Stomach (tissue), 9 donors: ENCODE results near the gene FYN. TPM values are rescaled to one million over a fixed set of nuclear protein-coding genes. Genes with fewer than 3 reads are reported as not detected.

ENCODE experiments used
- DNase-seq, 2 donors: peaks; one replicate each; pipeline versions ENCODE4 v3.0.0 to v3.0.0-alpha.2; 2013 to 2019
- H3K27ac ChIP-seq, 5 donors: fragments of 200-600 bp in 4 of 5; sonication (generic) in 4 of 5; one replicate each; pipeline ENCODE4 v1.5.1; 2013 to 2019; ENCODE audit warnings: mild to moderate bottlenecking in 1 of 5, moderate library complexity in 1 of 5
- H3K27me3 ChIP-seq, 3 donors: fragments of 200-600 bp; sonication (generic); one replicate each; pipeline ENCODE4 v1.5.1; 2017 to 2019; ENCODE audit warnings: mixed run types in 1 of 3
- H3K36me3 ChIP-seq, 4 donors: fragments of 200-600 bp; sonication (generic); 1 replicate in 3 of 4; 2 replicates in 1 of 4; pipeline ENCODE4 v1.5.1; 2016 to 2019
- H3K4me1 ChIP-seq, 4 donors: fragments of 200-600 bp; sonication (generic); one replicate each; pipeline ENCODE4 v1.5.1; 2016 to 2019
- H3K4me3 ChIP-seq, 4 donors: fragments of 200-600 bp; sonication (generic) in 3 of 4; one replicate each; pipeline ENCODE4 v1.5.1; 2016 to 2019; ENCODE audit warnings: mild to moderate bottlenecking in 1 of 4
- H3K9me3 ChIP-seq, 4 donors: fragments of 200-600 bp; sonication (generic); one replicate each; pipeline ENCODE4 v1.5.1; 2016 to 2019
- EP300 ChIP-seq: sonication (generic); formaldehyde crosslinking; IDR thresholded peaks from one replicate; pipeline ENCODE4 v1.6.1; 2017; ENCODE audit warnings: antibody characterized with exemption
- POLR2A ChIP-seq, 4 donors: fragments of 450-650 bp; IDR thresholded peaks; one replicate each; pipeline ENCODE4 v1.6.1; 2016; ENCODE audit warnings: antibody characterized with exemption in 4 of 4, control low read depth in 2 of 4, mild to moderate bottlenecking in 1 of 4, moderate library complexity in 1 of 4
- POLR2AphosphoS5 ChIP-seq, 3 donors: sonication (generic); formaldehyde crosslinking; IDR thresholded peaks; one replicate each; pipeline ENCODE4 v1.6.1; 2016; ENCODE audit warnings: antibody characterized with exemption in 3 of 3
- WGBS, 5 donors: extraction: QIAGEN DNeasy Blood & Tissue Kit in 3 of 5; methylation state at CpG; one replicate each; pipeline versions ENCODE4 v1.1.5 to v1.1.7; 2013 to 2018; 5-methylcytosine and 5-hydroxymethylcytosine counted together
- intact Hi-C: fragments of 100-400 bp; cut with DNase I; formaldehyde crosslinking; loops from one replicate; pipeline ENCODE4 v1.15.1; 2023; ENCODE audit warnings: low total_unique reads
- polyA plus RNA-seq, 3 donors: library from polyadenylated mRNA; stranded (reverse); fragments of 200-250 nt; gene quantifications; one replicate each; pipeline ENCODE4 v1.2.3, GENCODE V29; 2013
- total RNA-seq, 5 donors: library from RNA; depleted of rRNA; stranded (reverse); fragments of >200 nt; gene quantifications; one replicate each; pipeline versions ENCODE4 v1.1.0 to v1.2.3, GENCODE V29; 2014 to 2016
- TF ChIP-seq, protein P1 (sequence below), 7 experiments: fragments of 450-650 bp in 4 of 7; fragments of 200-600 bp in 3 of 7; sonication (generic) in 3 of 7; IDR thresholded peaks; one replicate each; pipeline ENCODE4 v1.5.1; 2016 to 2019; ENCODE audit warnings: antibody characterized with exemption in 7 of 7, control low read depth in 2 of 7, mild to moderate bottlenecking in 1 of 7
- donor health status: healthy with polysubstance abuse.
- donor health status: Bipolar disorder and iron deficiency.
- donor health status: healthy.

The FYN gene
- total and polyA plus RNA-seq, 8 donors = 8.4 to 146 (median 37.1) TPM

DNA sequence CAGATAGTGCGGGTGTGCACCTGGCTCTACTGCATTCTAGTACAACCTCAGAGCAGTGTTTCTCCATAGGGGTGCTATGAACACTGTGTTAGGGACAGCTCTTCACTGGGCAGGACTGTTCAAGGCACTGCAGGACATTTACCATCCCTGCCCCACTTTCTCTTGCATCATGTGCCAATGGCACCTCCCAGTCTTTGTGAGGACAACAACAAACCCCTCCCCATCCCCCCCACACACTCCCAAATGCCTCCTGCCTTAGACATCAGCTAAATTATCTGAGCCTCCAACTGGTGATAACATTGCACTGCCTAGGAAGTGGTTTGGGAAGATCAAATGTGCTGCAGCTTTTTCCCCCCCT lies 98.9 kb downstream of the FYN start:
- no peak overlapping the region for H3K4me3 ChIP-seq
- no peaks in the 10 kb centered on the region for H3K36me3 ChIP-seq
- H3K4me1 ChIP-seq = peaks cover 0 to 52% (median 27%) of the 10 kb centered on the region in 4 donors
- DNase-seq = no peak
- intact Hi-C loops = no loop called here
- peak overlapping the region in 2 of 5 donors; percentile 20 to 64 for H3K27ac ChIP-seq
- H3K9me3 ChIP-seq = no peaks in the 10 kb centered on the region
- WGBS, 5 donors = 93 to 100% (median 100%) methylated on average over 1 of the region's 1 CpG
- no peaks in the 10 kb centered on the region for H3K27me3 ChIP-seq
- TF ChIP-seq POLR2A (IDR thresholded peaks at IDR 0.05) (no peak), POLR2AphosphoS5 (IDR thresholded peaks at IDR 0.05) (no peak), EP300 (no peak)
- TF ChIP-seq, protein P1, sequence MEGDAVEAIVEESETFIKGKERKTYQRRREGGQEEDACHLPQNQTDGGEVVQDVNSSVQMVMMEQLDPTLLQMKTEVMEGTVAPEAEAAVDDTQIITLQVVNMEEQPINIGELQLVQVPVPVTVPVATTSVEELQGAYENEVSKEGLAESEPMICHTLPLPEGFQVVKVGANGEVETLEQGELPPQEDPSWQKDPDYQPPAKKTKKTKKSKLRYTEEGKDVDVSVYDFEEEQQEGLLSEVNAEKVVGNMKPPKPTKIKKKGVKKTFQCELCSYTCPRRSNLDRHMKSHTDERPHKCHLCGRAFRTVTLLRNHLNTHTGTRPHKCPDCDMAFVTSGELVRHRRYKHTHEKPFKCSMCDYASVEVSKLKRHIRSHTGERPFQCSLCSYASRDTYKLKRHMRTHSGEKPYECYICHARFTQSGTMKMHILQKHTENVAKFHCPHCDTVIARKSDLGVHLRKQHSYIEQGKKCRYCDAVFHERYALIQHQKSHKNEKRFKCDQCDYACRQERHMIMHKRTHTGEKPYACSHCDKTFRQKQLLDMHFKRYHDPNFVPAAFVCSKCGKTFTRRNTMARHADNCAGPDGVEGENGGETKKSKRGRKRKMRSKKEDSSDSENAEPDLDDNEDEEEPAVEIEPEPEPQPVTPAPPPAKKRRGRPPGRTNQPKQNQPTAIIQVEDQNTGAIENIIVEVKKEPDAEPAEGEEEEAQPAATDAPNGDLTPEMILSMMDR (IDR thresholded peaks at IDR 0.05) = no peak

DNA sequence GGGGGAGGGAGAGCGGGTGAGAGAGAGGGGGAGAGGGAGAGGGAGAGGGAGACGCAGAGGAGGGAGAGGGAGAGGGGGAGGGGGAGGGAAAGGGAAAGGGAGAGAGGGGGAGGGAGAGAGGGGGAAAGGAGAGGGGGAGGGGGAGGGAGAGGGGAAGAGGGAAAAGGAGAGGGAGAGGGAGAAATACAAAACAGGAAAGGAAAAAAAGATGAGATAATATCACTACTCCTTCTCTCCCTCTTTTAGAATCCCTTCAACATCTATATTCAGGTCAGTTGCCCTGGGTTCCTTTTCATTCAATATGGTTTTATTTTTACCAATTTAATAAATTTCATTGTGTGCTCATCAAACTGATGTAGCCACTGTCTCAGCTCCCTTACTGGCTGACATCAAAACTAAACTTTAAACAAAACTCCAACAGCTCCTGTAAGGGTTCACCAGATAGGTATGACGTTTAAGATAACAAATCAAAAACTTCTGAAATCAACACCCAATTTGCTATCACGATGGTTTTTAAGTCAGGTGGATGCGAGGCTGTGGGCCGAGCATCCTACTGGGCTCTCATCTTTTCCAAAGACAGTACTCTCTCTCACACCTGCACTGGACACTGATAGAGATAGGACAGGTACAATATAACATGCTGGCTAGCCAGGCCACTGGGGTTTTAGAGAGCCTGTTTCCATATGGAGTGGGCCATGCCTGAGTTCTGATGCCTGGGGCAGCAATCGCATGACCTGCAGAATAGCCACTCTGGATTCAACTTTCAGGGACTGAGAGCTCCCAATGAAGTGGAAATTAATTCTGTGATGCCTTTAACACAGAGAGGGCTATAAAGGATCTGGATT lies 99.5 kb downstream of the FYN start:
- DNase-seq = no peak
- intact Hi-C loops = no loop called here
- Histone ChIP-seq H3K27me3 (no peaks in the 10 kb centered on the region), H3K27ac (peak overlapping the region in 1 of 5 donors; percentile 64), H3K4me1 (peaks cover 0 to 56% (median 28%) of the 10 kb centered on the region in 4 donors), H3K4me3 (no peak overlapping the region), H3K36me3 (no peaks in the 10 kb centered on the region), H3K9me3 (no peaks in the 10 kb centered on the region)
- 72 to 79% (median 78%) methylated on average over 5 to 7 of the region's 7 CpGs for WGBS, 5 donors
- TF ChIP-seq EP300 = no peak
- TF ChIP-seq, protein P1 (IDR thresholded peaks at IDR 0.05) = no peak
- no peak for TF ChIP-seq POLR2AphosphoS5 (IDR thresholded peaks at IDR 0.05)
- TF ChIP-seq POLR2A (IDR thresholded peaks at IDR 0.05) = no peak

DNA sequence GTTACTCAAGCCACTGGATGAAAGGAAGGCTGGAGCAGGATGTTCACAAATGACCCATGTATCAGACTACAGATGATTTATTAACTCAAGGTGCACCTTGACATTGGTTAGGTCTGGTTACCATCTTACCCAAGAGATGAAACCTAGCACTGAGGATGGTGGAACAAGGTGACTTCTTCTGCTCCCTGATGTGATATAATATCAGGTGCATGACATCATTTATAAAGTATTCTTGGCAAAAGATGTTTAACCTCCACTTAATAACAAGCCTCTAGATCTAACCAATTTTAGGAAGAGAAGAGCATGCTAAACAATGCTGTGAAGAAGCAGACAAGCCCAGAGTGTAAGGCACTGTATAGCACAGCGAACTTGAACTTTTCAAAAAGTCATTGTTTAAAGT lies 100.9 kb downstream of the FYN start:
- intact Hi-C loops = no loop called here
- TF ChIP-seq POLR2AphosphoS5 (IDR thresholded peaks at IDR 0.05) = no peak
- TF ChIP-seq POLR2A (IDR thresholded peaks at IDR 0.05) = no peak
- no peak for TF ChIP-seq EP300
- TF ChIP-seq, protein P1 (IDR thresholded peaks at IDR 0.05) = no peak

DNA sequence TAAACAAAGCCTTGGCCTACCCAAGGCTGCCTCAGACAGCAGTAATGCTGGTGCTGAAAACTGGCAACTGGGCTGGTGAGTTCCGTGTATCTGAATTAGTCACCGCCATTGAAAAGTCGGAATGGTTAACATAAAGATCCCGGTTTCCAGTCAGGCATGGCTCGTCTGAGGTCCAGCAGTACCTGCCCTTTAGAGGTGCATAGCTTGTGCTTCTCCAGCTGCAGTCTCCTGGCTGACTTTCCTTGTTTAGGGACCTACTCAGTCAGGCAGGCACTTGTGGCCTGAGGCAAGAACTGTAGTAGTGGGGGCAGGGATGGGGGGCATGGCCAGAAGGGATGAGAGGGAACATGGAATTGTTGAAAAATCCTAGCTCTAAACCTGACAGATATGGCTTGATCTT lies 101.6 kb downstream of the FYN start:
- no peak for TF ChIP-seq POLR2AphosphoS5 (IDR thresholded peaks at IDR 0.05)
- TF ChIP-seq EP300 = no peak
- TF ChIP-seq, protein P1 (IDR thresholded peaks at IDR 0.05) = no peak
- no peak for TF ChIP-seq POLR2A (IDR thresholded peaks at IDR 0.05)
- H3K27me3 ChIP-seq = no peaks in the 10 kb centered on the region
- H3K36me3 ChIP-seq = no peaks in the 10 kb centered on the region
- no peak overlapping the region for H3K4me3 ChIP-seq
- H3K9me3 ChIP-seq = no peaks in the 10 kb centered on the region
- H3K27ac ChIP-seq = no peak overlapping the region
- intact Hi-C loops = no loop called here
- 93 to 97% (median 95%) methylated on average over 5 of the region's 5 CpGs for WGBS, 5 donors
- peaks cover 0 to 51% (median 20%) of the 10 kb centered on the region in 4 donors for H3K4me1 ChIP-seq
- no peak for DNase-seq

More for the DNA sequence above, 100.9 kb downstream of the FYN start:
- Histone ChIP-seq H3K36me3 (no peaks in the 10 kb centered on the region), H3K27ac (no peak overlapping the region), H3K4me1 (peaks cover 0 to 56% (median 26%) of the 10 kb centered on the region in 4 donors), H3K9me3 (no peaks in the 10 kb centered on the region), H3K4me3 (no peak overlapping the region), H3K27me3 (no peaks in the 10 kb centered on the region)
- 95 to 100% (median 100%) methylated on average over 1 of the region's 1 CpG for WGBS, 5 donors
- no peak for DNase-seq
